GM21447 (cell line): ENCODE data around the gene BRD3OS.
"Not testable (repeated sequence)": the region's sequence is repeated elsewhere in the genome, so short reads cannot be mapped to it uniquely, and the experiment has no call there.

Experiments used
- ATAC-seq: cut with Tn5 transposase; IDR thresholded peaks from one replicate; pipeline ENCODE4 v1.9.1; 2021; ENCODE audit not compliant: unreplicated experiment

The BRD3OS gene

DNA sequence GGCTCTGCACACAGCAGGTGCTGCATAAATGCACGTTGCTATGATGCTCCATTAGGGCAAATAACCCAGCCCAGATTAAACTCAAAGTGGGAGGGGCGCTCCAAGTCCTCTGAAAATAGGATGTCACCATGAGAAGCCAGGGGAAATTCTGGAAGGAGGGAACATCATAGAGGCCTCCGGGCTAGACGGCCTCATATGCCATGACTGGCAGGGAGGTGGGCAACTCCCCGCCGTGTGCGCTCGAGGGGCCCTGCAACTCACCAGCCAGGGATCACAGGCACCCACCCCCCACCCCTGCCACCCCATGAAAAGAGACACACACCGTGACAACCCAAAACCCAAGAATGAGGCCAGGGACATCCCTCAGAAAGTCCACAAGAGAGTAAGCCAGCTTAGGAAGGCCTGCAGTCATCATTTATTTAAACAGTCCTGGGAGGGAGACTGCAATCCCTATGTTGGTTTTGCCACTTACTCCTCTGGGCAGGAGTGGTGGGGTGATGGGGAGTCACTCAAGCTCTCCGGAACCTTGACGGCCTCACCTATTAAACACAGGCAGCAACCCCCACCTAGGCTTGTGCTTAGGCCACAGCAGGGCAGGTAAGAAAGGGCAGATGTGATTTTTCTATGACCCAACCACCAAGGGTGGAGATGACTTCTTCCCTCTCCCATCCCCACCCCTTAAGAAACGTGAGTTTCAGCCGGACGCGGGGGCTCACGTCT is 37.2 kb upstream of the BRD3OS start:
- ATAC-seq: no peak

DNA sequence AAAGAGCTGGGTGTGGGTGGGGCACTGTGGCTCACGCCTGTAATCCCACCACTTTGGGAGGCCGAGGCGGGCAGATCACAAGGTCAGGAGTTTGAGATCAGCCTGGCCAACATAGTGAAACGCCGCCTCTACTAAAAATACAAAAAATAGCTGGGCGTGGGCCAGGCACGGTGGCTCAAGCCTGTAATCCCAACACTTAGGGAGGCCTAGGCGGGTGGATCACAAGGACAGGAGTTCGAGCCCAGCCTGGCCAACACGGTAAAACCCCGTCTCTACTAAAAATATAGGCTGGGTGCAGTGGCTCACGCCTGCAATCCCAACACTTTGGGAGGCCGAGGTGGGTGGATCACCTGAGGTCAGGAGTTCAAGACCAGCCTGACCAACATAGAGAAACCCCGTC is 36.5 kb upstream of the BRD3OS start:
- not testable (repeated sequence) for ATAC-seq

- ATAC-seq: no peak
These were observed 35.5 kb upstream of the BRD3OS start for GRCh38 chr9:133989625-133990365.

DNA sequence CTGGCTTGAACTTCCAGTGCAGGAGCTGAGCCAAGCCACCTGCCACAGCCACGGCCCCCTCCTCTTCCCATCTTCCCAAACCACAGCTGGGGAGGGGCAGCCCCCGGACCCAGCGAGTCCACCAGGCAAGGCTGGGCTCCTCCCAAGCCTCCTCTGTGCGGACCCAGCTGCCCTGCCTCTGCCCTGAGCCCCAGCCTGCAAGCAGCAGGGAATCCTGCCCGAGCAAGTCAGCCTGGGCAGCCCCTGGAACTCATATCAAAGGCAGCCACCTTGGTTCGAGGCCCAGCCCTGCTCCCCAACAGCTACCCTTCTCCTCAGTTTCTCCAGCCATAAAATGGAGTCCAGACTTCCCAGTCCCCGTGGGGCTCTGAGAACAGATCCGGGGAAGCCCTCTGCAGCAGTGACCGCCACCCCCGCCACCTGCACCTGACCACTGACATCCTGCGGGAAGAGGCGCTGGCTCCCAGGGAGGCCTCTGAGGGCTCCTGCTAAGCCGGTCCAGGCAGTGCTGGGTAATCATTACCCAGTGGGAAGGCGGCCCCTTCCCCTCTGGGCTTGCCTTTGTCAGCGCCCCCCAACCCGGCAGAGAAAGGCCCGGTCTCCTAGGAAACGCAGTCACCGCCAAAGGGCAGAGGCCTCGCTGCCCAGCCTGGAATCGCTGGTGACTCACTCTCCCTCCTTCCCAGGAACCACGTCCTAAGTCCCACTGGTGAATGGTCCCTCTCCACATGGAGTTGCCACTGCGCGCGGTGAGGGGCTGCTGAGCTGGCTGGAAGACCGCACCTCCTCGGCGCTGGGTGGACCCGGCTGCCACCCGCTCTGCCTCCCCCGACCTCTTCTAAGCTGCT is 34.7 kb upstream of the BRD3OS start:
- no peak for ATAC-seq

DNA sequence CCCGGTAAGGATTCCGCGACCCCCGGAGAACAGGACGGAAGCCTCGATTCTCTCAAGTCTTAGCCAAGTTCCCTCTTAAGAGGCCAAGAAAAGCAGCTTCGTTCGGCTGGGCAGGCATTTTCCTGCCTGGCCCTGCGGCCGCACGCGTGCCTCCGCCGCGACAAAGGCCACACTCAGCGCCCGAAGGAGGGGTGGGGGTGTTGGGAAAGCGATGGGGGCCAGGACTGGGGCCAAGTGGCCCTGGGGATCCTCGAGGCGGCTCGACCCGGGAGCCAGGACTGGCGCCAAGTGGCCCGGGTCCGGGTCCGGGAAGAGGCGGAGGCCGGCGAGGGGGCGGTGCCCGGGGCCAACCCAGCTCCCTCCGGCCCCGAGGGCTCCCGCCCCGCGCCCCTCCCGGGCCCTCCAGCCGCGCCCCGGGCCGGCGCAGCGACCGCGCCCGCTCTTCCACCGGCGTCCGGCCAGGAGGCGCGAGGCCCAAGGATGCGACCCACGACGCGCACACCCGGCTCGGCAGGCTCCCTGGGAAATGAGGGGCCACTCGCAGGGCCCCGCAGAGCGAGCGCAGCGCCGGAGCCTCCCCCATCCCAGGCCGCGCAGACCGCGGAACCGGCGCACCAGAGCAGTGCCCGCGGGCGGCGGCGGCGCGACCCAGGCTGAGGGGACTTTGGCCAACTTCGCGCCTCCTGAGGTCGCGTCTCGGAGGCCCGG is 33.9 kb upstream of the BRD3OS start:
- ATAC-seq: peak; percentile 8

DNA sequence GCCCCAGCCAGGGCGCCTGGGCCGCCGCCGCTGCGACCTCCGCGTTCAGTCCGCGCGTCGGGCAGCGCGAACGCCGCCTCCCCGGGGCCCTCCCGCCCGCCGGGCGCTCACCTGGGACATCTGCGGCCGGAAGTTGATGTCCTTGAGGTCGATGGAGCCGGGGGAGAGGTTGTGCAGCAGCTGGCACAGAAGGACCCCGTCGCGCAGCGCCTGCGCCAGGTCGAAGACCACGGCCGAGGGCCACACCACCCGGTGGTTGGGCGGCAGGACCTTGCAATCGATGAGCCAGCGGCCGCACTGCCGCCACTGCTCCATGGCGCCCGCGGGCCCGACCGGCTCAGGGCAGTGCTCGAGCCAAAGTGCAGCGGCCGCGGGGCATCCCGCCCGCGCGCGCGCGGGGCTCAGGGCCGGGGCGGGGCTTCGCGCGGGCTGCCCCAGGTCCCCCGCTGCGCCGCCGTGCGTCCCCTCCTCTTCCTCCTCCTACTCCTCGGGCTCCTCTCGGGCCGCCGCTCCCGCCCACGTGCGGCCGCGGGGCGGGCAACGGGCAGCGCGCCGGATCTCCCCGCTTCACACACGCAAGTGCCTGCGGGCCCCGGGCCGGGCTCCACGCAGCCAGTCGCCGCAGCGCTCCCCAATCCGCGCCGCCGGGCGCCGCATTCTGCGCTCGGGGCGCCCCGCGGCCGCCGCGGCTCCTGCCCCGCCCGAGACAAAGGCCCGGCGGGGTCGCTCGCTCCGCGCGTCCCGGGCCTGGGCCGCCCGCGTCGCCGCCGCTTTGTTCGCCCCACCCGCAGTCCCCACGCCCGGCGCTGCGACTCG is 33.1 kb upstream of the BRD3OS start, which contains the start of gene VAV2:
VAV2 (minus strand) TSS at position 361 of the 816 bp plus-strand sequence; CDS start at position 315, 46 bp downstream.
- ATAC-seq: peak; percentile 45

DNA sequence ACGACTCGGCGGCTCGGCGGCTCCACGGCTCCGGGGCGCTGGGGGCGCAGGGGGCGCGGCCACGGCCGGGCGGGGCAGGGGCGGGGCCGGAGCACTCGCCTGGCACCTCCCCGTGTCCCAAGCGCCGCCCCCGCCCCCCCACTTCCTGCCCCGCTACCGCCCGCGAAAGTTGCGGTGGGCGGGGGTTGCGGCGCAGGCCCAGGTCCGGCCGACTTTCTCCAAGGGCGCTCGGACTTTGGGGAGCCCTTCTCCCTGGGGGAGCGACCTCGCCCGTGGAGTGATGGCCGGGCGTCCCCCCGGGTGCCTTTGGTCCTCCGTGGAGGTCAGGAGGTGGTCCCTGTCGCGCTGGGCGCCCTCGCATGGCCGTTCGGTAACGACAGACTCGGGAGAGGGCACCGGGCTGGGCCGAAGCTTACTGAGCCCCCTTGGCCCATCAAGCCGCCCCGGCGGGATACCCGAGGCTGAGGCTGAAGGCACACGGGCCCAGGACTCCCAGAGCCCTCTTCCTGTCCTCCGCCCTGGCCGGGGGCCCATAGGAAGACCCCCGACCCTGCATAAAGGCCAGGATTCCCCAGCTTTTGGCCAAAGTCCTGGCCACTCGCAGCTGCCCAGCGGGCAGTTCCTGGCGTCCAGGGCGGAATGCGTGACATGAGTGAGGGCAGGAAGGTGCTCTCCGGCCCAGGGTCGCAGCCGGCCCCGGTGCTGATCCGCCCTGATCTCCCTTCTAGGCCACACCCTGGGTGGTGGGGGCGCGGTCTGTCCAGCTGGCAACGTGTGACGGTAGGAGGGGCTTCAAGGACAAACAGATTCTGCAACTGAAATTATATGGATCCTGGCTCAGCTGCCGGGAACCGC is 32.3 kb upstream of the BRD3OS start:
- peak; percentile 42 for ATAC-seq

DNA sequence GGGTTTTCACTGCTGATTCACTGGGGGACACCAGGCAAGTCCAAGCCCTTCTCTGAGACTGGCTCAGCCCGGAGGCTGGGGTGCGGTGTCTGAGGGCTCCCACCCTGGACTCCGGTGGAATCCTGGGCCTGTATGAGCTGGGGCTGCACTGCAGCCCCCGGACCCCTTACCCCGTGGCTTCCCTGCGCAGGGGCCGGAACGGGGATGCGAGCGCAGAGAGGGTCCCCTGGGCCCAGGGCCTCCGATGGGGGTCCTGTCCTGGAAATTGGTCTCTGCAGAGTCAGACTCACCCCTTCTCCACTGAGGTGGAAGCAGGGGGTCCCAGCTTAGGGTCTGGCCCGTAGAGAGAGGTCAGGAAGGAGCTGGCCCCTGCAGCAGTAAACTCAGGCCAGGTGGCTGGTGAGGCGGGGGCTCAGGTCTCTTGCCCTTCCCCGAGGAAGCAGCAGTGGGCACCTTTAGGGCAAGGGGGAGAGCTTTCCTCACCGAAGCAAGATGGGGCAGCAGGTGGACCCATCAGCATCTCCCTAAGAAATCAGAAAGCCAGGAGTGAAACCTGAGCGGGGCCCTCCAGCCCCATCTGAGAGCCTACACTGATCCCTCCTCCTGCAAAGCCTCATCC is 31.5 kb upstream of the BRD3OS start:
- ATAC-seq: no peak

- no peak for ATAC-seq
These were observed 30.8 kb upstream of the BRD3OS start for GRCh38 chr9:133994353-133995011.

DNA sequence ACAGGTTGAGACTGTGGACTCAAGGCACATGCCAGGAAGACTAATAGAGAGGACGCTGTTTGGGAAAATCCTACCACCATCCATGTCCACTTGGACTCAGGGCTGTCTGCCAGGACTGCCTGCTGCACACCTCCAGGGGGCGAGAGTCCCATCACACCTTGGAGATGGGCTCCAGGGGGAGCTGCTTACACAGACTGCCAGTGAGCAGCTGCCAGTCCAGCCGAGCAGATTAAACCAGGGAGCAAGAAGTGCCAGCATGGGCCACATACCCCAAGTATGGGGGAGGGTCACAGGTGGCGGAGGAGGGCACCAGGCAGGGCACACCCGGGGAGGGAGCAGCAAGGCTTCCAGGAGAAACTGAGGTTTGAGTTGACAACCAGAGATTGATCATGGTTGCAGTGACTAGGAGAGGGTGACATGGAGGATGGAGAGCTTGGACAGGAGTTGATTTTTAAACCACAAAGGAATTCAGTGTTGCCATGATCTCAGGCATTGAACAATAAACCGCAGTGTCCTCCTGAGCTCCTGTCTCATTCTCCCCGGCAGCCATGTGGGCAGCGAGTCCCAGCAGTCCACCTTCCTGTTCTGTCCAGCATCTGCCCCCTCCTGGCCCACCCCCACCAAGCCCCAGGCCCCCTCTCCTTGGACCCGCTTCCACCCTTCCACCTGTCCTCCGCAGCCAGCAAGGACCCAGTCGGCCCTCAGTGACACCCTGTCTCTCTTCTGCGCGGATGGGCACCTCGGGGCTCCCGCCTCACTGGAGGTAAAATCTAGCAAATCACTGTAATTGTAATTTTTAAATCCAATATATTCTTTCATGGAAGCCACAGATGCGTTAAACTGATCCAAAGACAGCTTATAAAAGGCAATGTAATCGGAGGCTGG is 30.0 kb upstream of the BRD3OS start:
- no peak for ATAC-seq

GRCh38 chr9:133996531-133997520 is 28.5 kb upstream of the BRD3OS start:
- no peak for ATAC-seq

DNA sequence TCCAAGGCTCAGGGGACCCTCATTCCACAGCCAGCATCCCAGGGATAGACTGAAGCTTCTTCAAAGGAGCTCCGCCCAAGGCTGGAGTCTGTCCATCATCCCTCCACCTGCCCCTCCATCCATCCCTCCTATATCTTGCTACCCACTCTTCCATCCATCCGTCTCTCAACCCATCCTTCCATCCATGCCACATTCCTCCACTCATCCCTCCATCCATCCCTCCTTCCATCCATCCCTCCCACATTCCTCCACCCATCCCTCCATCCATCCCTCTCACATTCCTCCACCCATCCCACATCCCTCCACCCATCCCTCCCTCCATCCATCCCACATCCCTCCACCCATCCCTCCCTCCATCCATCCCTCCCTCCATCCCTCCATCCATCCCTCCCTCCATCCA is 27.7 kb upstream of the BRD3OS start:
- ATAC-seq: no peak

DNA sequence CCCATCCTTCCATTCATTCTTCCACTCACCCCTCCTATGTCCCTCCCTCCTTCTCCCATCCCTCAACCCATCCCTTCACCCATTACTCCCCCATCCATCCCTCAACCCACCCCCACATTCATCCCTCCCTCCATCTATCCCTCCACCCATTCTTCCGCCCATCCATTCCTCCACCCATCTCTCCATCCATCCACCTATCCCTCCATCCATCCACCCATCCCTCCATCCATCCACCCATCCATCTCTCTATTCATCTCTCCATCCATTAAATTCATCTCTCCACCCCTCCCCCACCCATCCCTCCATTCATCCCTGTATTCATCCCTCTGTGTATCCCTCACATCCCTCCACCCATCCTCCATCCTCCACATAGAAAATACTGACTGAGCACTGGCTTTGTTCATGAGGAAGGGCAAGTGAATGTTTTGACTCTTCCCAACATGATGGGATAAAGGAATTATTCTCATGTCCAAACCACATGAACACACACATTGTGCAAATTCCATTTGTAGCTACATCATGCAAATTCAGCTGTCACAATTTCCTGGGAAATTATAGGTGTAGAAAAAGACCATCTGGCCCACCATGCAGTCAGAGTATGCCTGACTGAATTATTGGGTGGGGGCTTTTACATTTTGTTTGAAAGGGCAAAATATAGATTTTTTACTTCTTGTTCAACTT is 26.2 kb upstream of the BRD3OS start:
- ATAC-seq: no peak

GRCh38 chr9:133999851-134000265 is 25.4 kb upstream of the BRD3OS start:
- ATAC-seq: no peak

DNA sequence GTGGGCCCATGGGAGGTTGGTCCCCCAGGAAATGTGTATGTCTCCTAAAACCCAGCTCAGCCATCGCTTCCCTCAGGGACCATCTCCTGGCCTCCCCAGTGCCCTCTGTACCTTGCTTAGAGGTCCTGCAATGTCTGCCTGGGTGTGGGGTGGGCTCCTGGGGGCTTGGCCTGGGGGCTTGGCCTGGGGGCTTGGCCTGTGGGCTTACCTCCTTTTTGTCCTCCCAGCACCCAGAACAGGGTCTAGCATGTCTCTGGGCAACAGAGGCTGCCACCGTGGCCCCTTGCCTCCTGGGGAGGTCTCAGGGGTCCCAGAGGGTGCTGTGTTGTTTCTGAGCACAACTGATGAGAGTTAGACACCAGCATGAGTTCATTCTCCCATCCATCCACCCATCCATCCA is 22.5 kb upstream of the BRD3OS start:
- ATAC-seq: no peak
